Limb (tissue), 2 donors: ENCODE data around the gene TCF25.
"Not testable (repeated sequence)": the region's sequence is repeated elsewhere in the genome, so short reads cannot be mapped to it uniquely, and the experiment has no call there.

Experiments
- DNase-seq, 2 donors: peaks; one replicate each; pipeline ENCODE4 v3.0.0-alpha.2; 2016; ENCODE audit errors: extremely low spot score in 2 of 2

TCF25 gene

DNA sequence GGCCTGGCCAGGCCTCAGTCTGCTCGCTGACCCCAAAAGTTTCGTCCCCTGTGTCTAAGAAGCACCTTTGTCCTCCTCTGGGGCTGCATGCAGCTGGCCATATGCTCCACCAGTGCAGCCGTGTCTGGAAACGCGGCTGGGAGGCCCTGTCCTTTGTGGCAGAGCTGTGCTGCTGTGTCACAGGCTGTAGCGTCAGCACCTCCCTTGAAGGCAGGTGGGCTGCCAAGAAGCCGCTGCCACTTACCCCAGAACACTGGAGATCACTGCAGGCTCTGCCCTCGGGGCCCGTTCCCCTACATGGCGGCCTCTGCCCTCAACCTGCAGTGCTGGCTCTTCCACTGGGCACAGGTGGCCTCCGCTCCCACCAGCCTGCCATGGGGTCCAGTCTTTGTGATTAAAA lies 29.6 kb downstream of the TCF25 start:
- no peak for DNase-seq

- no peak for DNase-seq
These were observed 30.6 kb downstream of the TCF25 start for GRCh38 chr16:89903908-89904515.

DNA sequence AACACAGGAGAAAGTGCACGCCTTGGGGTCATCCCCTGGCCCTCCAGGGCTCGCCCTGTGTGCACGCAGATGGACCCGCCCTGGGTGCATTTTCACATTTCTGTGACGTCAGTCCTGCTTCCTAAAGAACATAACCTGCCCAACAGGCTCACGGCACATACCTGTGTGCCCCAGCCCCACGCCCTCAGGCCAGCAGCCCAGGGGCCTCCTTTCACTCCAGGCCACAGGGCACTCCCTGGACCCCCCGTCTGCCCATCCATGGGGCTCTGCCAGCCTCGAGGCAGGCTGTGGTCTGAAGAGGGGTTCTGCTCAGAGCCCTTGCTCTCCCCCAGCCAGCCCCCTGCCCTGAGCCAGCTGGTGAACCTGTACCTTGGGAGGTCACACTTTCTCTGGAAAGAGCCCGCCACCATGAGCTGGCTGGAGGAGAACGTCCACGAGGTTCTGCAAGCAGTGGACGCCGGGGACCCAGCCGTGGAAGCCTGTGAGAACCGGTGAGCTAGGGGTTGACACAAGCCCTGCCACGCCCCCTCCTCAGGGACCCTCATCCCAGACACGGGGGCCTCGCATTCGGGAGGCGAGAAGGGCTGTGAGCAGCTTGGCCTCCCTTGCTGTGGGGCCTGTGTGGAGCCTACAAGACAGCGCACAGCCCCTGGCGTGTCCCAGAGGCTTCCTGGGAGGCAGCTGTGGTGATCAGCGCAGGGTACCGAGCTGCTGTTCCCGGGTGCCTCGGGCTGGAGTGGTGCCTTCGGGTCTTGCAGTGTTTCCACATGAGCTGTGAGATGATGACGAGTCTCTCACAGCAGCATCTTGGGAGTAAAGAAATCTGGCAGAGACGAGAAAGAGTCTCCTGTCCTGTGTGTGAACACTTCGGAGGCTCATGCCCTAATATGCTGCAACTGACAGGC lies 31.5 kb downstream of the TCF25 start:
- DNase-seq: no peak

GRCh38 chr16:89905511-89906139 lies 32.2 kb downstream of the TCF25 start:
- DNase-seq: no peak

- DNase-seq: no peak
These were observed 33.0 kb downstream of the TCF25 start for GRCh38 chr16:89906140-89907025.

GRCh38 chr16:89907055-89907814 lies 33.8 kb downstream of the TCF25 start:
- no peak for DNase-seq

- no peak for DNase-seq
These were observed 34.8 kb downstream of the TCF25 start for GRCh38 chr16:89908236-89908635.

DNA sequence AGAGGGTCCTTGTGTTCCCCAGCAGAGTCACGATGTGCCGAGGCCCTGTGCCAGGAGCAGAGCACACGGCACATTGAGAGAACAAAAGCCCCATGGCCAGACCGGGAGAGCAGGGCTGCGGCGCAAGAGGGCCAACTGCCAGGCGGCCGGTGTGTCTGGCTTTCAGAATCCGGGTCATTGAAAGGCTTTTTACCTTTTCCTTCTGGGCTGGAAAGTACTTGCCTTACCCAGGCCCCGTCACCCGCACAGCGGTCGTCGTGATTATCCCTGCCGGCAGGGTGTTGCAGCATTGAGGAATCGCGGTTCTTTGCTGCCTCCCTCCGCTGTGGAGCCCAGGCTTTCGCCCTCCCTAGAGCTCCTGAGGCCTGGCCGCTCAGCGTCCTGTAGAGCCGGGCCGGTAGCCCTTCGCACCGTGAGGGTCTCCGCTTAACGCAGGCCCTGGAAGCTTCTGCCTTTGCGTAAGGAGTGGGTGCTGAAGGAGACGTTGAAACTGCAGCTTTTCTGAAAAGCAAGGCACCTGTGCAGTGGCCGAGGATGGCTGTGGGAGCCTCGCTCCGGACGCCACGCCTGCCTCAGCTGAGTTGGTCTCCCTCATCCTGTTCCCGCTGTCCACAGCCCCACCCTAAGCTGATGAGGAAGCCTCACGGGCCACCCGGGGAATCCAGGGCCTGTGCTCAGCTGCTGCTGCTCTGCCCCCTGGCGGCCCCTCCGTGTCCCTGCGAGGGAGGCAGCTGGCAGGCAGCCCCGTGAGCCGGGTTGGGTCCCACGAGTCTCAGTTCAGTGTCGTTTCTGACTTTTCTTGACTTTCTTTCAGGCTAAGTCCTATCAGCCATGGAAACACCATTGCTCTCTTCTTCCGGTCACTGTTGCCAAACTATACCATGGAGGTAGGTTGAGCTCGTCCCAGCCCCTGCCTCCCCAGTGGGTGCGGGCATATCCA lies 36.7 kb downstream of the TCF25 start:
- DNase-seq: peak; percentile 36 to 76

GRCh38 chr16:89910717-89911354 lies 37.4 kb downstream of the TCF25 start:
- DNase-seq: peak in 1 of 2 donors; percentile 31

DNA sequence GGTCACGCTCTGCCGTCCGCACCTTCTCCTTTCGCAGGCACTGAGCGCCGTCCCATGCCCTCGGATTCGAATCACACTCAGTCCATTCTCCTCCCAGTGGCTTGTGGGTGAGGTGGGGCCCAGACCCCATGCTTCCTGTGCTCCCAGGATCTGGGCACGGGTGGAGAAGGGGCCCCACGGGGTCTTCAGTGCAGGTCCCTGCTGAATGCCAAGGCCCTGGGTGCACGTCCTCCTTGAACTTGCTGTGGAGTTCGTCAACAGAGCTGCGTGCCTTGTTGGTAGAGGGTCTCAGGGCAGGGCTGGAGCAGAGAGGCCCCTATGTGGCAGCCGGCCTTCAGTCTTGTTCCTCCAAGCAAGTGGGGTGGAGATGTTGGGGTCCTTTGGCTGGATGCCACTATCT lies 38.0 kb downstream of the TCF25 start:
- no peak for DNase-seq

GRCh38 chr16:89912143-89912542 lies 38.8 kb downstream of the TCF25 start:
- no peak for DNase-seq

GRCh38 chr16:89912627-89913026 lies 39.2 kb downstream of the TCF25 start:
- DNase-seq: no peak

DNA sequence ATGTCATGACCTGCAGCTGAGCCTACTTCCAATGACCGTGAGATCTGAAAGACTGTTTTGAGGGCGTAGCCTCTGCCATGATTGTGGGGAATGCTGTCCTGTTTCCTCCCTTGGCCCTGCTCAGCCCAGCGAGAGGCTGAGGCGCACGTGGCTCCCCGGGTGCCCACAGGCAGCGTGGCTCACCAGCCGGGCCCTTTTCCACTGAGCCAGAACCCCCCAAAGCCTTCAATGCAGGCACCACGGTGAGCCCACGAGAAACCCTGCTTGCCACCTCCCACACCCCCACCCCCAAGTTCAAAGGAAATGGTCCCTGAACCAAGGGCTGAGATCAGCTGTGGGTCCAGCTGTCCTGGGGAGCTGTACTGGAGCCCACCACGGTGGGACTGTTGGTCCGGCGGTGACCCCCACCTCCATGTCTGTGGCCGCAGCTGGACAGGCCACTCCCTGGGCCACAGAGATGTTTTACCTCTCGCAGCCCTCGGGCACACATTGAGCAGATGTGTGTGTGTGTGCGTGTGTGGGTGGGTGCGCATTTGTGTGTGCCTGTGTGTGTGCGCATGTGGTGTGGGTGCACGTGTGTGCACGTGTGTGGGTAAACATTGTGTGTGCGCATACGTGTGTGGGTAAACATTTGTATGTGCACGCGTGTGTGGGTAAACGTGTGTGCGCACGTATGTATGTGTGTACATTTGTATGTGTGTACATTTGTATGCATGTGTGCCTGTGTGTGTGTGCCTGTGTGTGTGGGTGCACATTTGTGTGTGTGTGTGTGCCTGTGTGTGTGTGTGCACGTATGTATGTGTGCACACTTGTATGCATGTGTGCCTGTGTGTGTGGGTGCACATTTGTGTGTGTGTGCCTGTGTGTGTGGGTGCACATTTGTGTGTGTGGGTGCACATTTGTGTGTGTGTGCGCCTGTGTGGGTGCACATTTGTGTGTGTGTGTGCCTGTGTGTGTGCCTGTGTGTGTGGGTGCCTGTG lies 40.3 kb downstream of the TCF25 start:
- DNase-seq: no peak

DNA sequence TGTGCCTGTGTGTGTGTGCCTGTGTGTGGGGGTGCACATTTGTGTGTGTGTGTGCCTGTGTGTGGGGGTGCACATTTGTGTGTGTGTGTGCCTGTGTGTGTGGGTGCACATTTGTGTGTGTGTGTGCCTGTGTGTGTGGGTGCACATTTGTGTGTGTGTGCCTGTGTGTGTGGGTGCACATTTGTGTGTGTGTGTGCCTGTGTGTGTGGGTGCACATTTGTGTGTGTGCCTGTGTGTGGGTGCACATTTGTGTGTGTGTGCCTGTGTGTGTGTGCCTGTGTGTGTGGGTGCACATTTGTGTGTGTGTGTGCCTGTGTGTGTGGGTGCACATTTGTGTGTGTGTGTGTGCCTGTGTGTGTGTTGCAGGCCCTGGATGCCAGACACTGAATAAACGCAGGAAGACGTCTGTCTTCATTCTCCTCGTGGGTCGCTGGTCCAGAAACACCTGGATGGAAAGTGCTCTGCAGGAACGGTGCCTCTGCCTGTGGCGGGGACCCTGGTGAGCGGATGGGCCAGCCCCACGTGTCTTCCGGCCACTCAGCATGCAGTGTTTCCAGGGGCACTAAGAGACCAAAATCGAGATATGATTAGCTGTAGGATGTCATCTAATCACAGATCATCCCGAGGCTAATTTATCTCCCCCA lies 41.4 kb downstream of the TCF25 start:
- not testable (repeated sequence) for DNase-seq

DNA sequence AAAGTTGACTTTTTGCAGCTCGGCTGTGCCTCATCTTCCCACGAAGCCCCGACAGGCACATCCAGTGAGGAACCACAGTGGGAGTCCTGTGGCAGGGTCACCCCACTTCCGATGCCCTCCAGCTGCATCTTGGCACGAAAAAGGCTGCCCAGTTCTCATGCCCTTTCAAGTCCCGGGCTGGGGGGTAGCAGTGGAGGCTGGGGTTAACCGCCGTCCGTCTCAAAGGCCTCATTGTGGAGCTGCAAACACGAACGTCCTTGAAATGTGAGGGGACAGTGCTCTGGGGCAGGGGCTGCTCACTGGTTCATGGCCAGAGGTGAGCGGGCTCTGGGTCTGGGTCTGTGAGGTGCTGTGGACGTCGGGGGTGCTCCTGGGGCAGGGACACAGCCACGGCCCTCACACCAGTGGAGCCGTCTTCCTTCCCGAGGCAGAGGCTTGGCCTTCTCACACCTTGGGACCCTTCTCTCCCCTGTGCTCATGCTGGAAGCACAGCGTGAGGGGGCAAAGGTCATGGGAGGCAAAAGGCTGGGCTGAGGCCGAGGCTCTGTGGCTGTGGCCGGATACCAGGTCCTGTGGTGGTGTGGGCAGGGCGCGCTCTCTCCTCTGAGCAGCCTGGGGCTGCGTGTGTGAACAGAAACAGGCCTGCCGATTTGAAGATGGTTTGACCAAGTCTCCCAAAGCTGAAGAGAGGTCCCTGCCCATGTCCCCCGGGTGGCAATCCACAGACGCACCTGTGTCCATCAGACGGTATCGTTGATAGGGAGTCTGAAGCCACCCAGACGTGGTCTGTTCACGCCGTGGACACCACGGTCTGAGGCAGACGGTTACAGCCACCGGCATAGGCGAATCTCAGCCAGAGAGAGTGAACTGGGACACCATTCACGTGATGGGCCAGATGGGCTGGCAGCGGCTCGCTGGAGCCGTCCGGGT lies 42.2 kb downstream of the TCF25 start:
- no peak for DNase-seq

DNA sequence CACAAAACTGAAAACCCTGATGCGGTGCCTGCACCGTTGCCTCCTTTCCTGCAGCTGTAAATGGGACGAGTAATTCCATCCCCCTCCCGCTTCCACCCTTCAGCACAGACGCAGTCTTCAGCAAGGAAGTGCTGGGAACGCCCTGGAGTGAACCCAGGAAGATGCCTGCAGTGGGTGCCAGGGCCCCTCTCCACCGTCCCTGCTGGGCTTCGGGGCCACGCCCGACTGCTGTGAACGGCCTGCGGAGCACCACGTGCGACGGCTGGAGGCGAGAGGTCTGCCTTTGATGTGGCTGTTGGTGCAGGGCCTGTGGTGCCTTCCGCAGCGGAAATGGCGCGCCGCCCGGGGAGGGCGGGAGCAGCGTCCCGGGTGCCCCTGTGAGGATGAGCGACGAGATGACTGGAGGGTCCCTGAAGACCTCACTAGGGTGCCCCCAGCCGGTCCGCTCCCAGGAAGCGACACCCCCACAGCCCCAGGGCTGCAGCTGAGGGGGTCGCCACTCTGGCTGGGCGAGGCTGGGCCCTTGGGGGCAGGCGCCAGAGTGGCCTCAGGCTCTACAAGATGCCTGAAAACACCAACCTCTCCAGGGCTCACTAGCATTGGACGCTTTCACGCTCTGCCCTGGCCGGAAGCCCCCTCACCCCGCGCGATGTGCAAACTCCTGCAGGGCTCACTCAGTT lies 44.5 kb downstream of the TCF25 start:
- DNase-seq: peak; percentile 50 to 74
